HPDE6-E6E7 (cell line): ENCODE results near the gene R3HDM2.
"Not testable (repeated sequence)": the region's sequence is repeated elsewhere in the genome, so short reads cannot be mapped to it uniquely, and the experiment has no call there.

Experiments used
- DNase-seq: peaks from one replicate; pipeline ENCODE4 v3.0.0; 2011; ENCODE audit warnings: missing footprints; ENCODE audit errors: extremely low spot score

R3HDM2 gene

DNA sequence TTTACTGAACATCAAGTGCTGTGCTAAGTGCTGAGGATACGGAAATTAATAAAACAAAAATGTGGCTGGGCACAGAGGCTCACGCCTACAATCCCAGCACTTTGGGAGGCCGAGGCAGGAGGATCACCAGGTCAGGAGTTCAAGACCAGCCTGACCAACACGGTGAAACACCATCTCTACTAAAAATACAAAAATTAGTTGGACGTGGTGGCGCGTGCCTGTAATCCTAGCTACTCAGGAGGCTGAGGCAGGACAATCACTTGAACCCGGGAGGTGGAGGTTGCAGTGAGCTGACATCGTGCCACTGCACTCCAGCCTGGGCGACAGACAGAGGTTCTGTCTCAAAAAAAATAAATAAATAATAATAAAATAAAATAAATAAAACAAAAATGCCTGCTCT lies 3.9 kb downstream of the R3HDM2 start:
- DNase-seq: not testable (repeated sequence)

GRCh38 chr12:57420482-57420881 lies 10.4 kb downstream of the R3HDM2 start:
- no peak for DNase-seq

- DNase-seq: no peak
These were observed 11.3 kb downstream of the R3HDM2 start for GRCh38 chr12:57419495-57419894.

DNA sequence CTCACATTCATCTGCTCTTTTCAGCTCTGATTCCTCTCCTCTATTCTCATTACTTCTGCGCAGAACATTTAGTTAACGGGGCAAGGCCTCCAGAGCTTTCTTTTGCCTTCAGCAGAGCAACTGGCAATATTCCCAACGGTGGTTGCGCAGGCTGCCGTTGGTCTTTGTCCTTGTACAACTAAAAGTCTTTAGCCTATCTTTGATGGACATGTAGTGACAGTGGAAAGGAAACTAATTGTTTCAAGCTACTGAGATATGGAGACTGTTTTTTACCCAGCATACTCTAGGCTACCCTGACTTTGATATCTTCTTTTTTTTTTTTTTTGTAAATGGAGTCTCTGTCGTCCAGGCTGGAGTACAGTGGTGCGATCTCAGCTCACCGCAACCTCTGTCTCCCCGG lies 12.6 kb downstream of the R3HDM2 start:
- no peak for DNase-seq

DNA sequence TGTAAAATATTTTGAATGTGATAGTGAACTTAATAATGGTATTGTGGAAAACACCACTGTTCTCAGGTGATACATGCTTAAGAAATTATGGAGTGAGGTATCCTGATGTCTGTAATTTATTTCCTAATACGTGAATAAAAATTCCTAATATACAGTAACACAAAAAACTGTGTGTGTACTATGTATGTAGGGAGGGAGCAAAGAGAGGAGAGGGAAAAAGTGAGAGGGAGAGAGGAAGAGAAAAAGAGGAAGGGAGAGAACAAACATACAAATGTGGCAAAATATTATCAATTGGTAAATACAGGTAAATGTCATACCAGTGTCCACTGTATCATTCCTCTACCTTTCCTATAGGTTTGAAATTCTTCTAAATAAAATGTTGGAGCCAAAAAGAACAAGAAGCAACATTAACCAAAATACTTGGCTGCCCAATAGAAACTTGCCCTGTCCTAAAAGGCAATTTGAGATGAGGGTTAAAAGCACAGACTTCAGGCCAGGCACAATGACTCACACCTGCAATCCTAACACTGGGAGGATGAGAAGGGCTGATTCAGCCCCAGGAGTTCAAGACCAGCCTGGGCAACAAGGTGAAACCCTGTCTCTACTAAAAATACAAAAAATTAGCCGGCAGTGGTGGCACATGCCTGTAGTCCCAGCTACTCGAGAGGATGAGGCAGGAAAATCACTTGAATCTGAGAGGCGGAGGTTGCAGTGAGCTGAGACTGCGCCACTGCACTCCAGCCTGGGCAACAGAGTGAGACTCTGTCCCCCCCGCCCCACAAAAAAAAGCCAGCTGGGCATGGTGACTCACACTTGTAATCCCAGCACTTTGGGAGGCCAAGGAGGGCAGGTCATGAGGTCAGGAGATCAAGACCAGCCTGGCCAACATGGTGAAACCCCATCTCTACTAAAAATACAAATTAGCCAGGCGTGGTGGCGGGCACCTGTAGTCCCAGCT lies 14.5 kb downstream of the R3HDM2 start:
- no peak for DNase-seq

GRCh38 chr12:57415088-57415487 lies 15.8 kb downstream of the R3HDM2 start:
- no peak for DNase-seq

DNA sequence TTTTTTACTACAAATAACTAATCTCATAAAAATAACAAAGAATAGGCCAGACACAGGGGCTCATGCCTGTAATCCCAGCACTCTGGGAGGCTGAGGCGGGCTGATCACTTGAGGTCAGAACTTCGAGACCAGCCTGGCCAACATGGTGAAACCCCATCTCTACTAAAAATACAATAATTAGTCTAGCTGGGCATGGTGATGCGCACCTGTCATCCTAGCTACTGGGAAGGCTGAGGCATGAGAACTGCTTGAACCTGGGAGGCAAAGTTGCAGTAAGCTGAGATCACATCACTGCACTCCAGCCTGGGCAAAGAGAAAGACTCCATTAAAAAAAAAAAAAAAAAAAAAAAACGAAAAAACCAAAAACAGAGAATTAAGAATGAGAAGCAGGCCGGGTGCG lies 16.7 kb downstream of the R3HDM2 start:
- not testable (repeated sequence) for DNase-seq

DNA sequence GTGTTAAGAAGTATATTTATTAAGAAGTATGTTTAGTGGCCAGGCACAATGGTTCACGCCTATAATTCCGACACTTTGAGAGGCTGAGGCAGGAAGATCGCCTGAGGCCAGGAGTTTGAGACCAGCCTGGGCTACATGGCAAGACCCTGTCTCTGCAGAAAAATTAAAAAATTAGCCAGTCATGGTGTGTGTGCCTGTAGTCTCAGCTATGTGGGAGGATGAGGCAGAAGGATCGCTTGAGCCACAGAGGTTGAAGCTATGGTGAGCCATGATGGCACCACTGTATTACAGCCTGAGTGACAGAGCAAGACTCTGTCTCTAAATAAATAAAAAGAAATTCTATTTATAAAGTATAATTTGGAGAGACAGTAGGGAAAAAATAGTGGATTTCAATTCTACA lies 20.3 kb downstream of the R3HDM2 start:
- no peak for DNase-seq

DNA sequence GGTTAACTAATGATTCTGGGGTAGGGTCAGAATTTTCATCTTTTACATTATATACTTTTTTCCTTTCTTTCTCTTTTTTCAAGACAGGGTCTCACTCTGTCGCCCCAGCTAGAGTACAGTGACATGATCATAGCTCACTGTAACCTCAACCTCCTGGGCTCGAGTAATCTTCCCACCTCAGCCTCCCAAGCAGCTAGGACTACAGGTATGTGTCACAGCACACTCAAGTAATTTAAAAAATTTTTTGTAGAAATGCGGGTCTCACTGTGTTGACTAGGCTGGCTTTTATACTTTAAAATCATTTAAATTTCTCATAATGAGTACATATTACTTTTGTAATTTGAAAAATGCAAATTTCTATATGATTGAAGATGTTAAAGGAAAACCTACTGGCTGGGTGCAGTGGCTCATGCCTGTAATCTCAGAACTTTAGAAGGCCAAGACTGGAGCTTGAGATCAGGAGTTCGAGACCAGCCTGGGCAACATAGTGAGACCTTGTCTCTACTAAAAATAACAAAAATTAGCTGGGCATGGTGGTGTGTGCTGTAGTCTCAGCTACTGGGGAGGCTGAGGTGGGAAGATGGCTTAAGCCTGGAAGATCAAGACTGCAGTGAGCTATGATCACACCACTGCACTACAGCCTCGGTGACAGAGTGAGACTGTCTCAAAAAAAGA lies 25.7 kb downstream of the R3HDM2 start:
- DNase-seq: no peak

GRCh38 chr12:57402156-57402555 lies 28.7 kb downstream of the R3HDM2 start:
- not testable (repeated sequence) for DNase-seq

DNA sequence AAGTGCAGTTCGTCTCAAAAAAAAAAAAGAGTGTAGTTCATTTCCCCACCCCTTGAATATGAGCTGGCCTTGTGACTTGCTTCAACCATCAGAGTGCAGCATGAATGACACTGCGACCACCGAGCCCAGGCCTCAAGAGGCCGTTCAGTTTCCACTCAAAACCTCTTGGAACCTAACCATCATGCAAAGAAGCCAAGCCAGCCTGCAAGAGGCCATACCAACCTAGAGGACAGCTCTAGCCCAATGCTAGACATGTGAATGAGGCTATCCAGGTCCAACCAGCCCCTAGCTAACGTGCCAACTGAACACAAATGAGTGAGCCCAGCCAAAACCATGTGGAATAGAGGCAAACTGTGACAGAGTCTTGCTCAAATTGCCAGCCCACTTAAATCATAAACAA lies 29.7 kb downstream of the R3HDM2 start:
- no peak for DNase-seq

DNA sequence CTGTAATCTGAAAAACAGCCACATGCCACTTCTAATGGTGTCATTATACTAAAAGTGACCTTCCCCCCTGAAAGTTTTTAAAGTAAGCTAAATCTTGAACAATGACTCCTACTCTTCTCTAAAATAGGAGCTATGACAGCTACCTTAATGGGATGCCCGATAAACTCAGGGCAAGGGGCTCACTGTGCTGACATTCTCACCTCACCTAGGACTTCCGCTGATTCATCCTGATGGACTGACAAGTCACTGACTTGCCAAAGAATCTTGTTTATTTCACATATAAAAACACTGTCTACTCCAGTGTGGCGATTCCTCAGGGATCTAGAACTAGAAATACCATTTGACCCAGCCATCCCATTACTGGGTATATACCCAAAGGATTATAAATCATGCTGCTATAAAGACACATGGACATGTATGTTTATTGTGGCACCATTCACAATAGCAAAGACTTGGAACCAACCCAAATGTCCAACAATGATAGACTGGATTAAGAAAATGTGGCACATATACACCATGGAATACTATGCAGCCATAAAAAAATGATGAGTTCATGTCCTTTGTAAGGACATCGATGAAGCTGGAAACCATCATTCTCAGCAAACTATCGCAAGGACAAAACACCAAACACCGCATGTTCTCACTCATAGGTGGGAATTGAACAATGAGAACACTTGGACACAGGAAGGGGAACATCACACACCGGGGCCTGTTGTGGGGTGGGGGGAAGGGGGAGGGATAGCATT lies 31.0 kb downstream of the R3HDM2 start:
- not testable (repeated sequence) for DNase-seq

- no peak for DNase-seq
These were observed 33.4 kb downstream of the R3HDM2 start for GRCh38 chr12:57397441-57397840.

GRCh38 chr12:57395121-57395520 lies 35.7 kb downstream of the R3HDM2 start:
- DNase-seq: no peak

GRCh38 chr12:57390174-57390573 lies 40.7 kb downstream of the R3HDM2 start:
- DNase-seq: no peak

DNA sequence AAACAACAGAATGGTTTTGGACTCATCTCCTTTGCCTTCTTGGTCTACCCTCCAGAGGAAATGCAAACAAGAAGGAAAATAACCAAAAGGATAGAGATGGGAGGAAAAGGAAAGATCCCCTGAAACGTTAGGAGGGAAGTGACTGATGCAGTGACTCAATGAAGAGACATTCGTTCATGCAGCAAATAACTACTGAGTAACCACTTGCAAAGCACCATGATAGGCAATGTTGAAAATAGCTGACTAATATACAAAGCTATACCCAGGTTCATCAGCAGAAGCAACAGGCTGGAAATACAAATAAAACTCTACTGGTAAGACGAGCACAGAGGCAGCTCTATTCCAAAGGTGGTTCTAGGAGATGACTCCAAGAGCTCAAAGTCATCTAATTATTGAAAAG lies 41.8 kb downstream of the R3HDM2 start:
- DNase-seq: peak; percentile 70

DNA sequence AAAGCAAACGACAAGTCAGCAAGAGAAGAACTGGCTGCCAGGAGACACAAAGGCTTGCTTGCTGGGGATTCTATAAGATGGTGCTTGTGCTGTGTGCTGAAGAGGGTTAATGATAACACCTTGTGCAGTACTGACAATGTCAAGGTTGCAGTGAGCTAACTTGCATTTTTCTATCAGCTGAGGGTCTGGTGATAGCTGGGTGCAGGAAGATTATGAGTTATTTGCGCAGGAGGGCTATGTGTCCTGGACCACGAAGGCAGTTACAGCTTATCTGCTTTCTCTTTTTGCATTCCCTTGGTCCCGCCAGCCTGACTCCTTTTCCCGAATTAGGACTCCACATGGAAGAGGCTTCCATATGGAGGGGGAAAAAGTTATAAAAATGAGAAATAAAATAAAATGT lies 42.4 kb downstream of the R3HDM2 start:
- no peak for DNase-seq

- DNase-seq: no peak
These were observed 44.6 kb downstream of the R3HDM2 start for GRCh38 chr12:57386187-57386720.

DNA sequence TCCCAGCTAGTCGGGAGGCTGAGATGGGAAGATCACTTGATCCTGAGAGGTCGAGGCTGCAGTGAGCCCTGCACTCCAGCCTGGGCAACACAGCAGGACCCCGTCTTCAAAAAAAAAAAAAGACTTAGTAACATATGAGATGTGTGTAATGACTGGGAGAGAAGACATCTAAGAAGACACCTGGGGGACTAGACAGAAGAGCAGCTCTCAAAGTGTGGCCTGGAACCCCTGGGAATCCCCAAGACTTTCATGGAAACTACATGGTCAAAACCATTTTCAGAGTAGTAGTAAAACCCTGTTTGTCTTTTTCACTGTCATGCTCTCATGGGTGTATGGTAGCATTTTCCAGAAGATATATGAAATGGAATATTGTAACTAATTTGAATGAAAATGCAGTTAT lies 45.3 kb downstream of the R3HDM2 start:
- DNase-seq: no peak

DNA sequence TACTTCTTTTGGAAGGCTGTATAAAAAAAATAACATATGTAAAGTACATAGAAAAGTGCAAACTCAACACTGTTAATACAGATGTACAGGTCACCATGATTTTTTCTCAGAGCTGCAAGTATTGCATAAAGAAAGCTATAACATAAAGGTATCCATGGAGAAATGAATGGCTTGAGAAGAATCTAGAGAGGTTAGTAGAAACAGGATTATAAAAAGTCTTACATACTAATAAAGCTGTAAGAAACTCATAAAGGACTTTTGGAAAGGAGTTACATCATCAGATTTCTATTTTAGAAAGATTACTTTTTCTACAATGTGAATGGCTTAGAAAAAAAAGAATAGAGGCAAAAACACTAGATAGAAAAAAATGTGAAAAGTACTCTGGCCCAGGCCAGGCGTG lies 46.4 kb downstream of the R3HDM2 start:
- no peak for DNase-seq

DNA sequence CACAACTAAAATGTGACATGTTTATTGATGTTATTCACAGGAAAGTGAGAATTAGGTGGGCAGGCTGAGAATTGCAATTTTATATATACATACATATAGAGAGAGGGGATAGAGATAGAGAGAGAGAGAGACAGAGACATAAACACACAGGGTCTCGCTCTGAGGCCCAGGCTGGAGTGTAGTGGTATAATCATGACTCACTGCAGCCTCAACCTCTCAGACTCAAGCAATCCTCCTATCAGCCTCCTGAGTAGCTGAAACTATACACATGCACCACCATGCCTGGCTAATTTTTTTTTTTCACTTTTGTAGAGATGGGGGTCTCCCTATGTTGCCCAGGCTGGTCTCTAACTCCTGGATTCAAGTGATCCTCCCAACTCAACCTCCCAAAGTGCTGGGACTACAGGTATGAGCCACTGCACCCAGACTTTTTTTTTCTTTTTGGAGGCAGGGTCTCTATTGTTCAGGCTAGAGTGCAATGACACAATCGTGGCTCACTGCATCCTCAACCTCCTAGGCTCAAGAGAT lies 49.1 kb downstream of the R3HDM2 start:
- no peak for DNase-seq

- no peak for DNase-seq
These were observed 50.5 kb downstream of the R3HDM2 start for GRCh38 chr12:57380300-57380699.
